HEK293 (cell line): ENCODE measurements around the gene FTO.

Experiments used
- CTCF ChIA-PET: fragments of 350-600 bp; formaldehyde crosslinking; extraction: SDS; loops from one replicate; lab custom pipeline; 2021; ENCODE audit warnings: antibody characterized with exemption; lab: Yijun Ruan, JAX
- POLR2A ChIA-PET: fragments of 300-600 bp; formaldehyde crosslinking; extraction: SDS; loops from one replicate; lab custom pipeline; 2020; ENCODE audit warnings: antibody characterized with exemption, inconsistent platforms; lab: Yijun Ruan, JAX
- H3K27ac ChIP-seq: fragments of 200-500 bp; sonication (Bioruptor generic); 2 replicates; pipeline ENCODE4 v1.5.1; 2014; ENCODE audit warnings: low read depth, low read length, control low read depth, inconsistent platforms; ENCODE audit errors: extremely low read depth
- H3K36me3 ChIP-seq, 2 experiments: fragments of 200-500 bp in 1 of 2; sonication (Bioruptor generic) in 1 of 2; 1 replicate in 1 of 2; 2 replicates in 1 of 2; pipeline ENCODE4 v1.5.1; 2014 to 2017; ENCODE audit warnings: inconsistent platforms in 2 of 2, low read length in 2 of 2; ENCODE audit not compliant: control insufficient read depth in 2 of 2, insufficient read depth in 1 of 2
- H3K4me1 ChIP-seq: fragments of 200-500 bp; sonication (Bioruptor generic); 2 replicates; pipeline ENCODE4 v1.5.1; 2014; ENCODE audit warnings: mild to moderate bottlenecking, low read length, inconsistent platforms; ENCODE audit not compliant: control insufficient read depth, insufficient read depth
- H3K4me3 ChIP-seq: 2 replicates; pipeline ENCODE4 v1.5.1; 2011; ENCODE audit warnings: low read depth, mild to moderate bottlenecking, control low read depth, low read length, moderate library complexity
- H3K9me3 ChIP-seq: fragments of 200-500 bp; sonication (Bioruptor generic); 2 replicates; pipeline ENCODE4 v1.5.1; 2014; ENCODE audit warnings: low read depth, low read length, inconsistent platforms; ENCODE audit not compliant: control insufficient read depth, insufficient read depth
- GLI2 ChIP-seq: fragments of 450-650 bp; formaldehyde crosslinking; IDR thresholded peaks from 2 replicates; pipeline ENCODE4; 2017; ENCODE audit warnings: missing biosample characterization, missing genetic modification characterization, low read depth, borderline replicate concordance
- GLIS2 ChIP-seq: fragments of 450-650 bp; formaldehyde crosslinking; IDR thresholded peaks from 2 replicates; pipeline ENCODE4 v1.5.1; 2016; ENCODE audit warnings: missing biosample characterization, missing genetic modification characterization
- IKZF3 ChIP-seq: fragments of 450-650 bp; IDR thresholded peaks from 2 replicates; pipeline ENCODE4 v1.5.0; 2018; ENCODE audit warnings: missing biosample characterization, mild to moderate bottlenecking, missing genetic modification characterization, moderate library complexity
- KLF16 ChIP-seq: fragments of 450-650 bp; formaldehyde crosslinking; IDR thresholded peaks from 2 replicates; pipeline ENCODE4 v1.5.1; 2017; ENCODE audit warnings: missing biosample characterization, missing genetic modification characterization
- KLF17 ChIP-seq: fragments of 450-650 bp; formaldehyde crosslinking; IDR thresholded peaks from 2 replicates; pipeline ENCODE4 v1.5.1; 2016; ENCODE audit warnings: missing biosample characterization, missing genetic modification characterization
- KLF7 ChIP-seq: fragments of 450-650 bp; formaldehyde crosslinking; IDR thresholded peaks from 2 replicates; pipeline ENCODE4 v1.5.1; 2016; ENCODE audit warnings: missing biosample characterization, missing genetic modification characterization, borderline replicate concordance
- SCRT2 ChIP-seq: fragments of 450-650 bp; formaldehyde crosslinking; IDR thresholded peaks from 2 replicates; pipeline ENCODE4 v1.5.1; 2016; ENCODE audit warnings: missing biosample characterization, missing genetic modification characterization
- SP2 ChIP-seq: fragments of 450-650 bp; formaldehyde crosslinking; IDR thresholded peaks from 2 replicates; pipeline ENCODE4 v1.5.1; 2016; ENCODE audit warnings: missing biosample characterization, missing genetic modification characterization
- YY1 ChIP-seq: fragments of 450-650 bp; formaldehyde crosslinking; IDR thresholded peaks from 2 replicates; pipeline ENCODE4 v1.5.1; 2018; ENCODE audit warnings: missing biosample characterization, missing genetic modification characterization
- ZNF146 ChIP-seq: fragments of 450-650 bp; formaldehyde crosslinking; IDR thresholded peaks from 2 replicates; pipeline ENCODE4 v1.5.1; 2016; ENCODE audit warnings: missing biosample characterization, missing genetic modification characterization
- ZNF155 ChIP-seq: fragments of 450-650 bp; formaldehyde crosslinking; IDR thresholded peaks from 2 replicates; pipeline ENCODE4 v1.5.1; 2016; ENCODE audit warnings: missing biosample characterization, missing genetic modification characterization
- ZNF175 ChIP-seq: fragments of 450-650 bp; formaldehyde crosslinking; IDR thresholded peaks from 2 replicates; pipeline ENCODE4 v1.5.1; 2016; ENCODE audit warnings: missing biosample characterization, missing genetic modification characterization
- ZNF223 ChIP-seq: fragments of 450-650 bp; formaldehyde crosslinking; IDR thresholded peaks from 2 replicates; pipeline ENCODE4 v1.5.1; 2016; ENCODE audit warnings: missing biosample characterization, missing genetic modification characterization
- ZNF280D ChIP-seq: fragments of 450-650 bp; formaldehyde crosslinking; IDR thresholded peaks from 2 replicates; pipeline ENCODE4 v1.5.1; 2016; ENCODE audit warnings: missing biosample characterization, missing genetic modification characterization
- ZNF335 ChIP-seq: fragments of 450-650 bp; formaldehyde crosslinking; conservative IDR thresholded peaks from 2 replicates; pipeline ENCODE4 v1.5.1; 2016; ENCODE audit warnings: missing biosample characterization, missing genetic modification characterization
- ZNF354C ChIP-seq: fragments of 450-650 bp; formaldehyde crosslinking; IDR thresholded peaks from 2 replicates; pipeline ENCODE4 v1.5.1; 2016; ENCODE audit warnings: missing biosample characterization, missing genetic modification characterization, low read depth, borderline replicate concordance
- ZNF501 ChIP-seq: fragments of 450-650 bp; formaldehyde crosslinking; IDR thresholded peaks from 2 replicates; pipeline ENCODE4 v1.5.1; 2016; ENCODE audit warnings: missing biosample characterization, missing genetic modification characterization
- ZNF521 ChIP-seq: fragments of 450-650 bp; formaldehyde crosslinking; IDR thresholded peaks from 2 replicates; pipeline ENCODE4 v1.5.1; 2017; ENCODE audit warnings: missing biosample characterization, mild to moderate bottlenecking, missing genetic modification characterization
- ZNF596 ChIP-seq: fragments of 450-650 bp; IDR thresholded peaks from 2 replicates; pipeline ENCODE4 v1.5.0; 2018; ENCODE audit warnings: missing biosample characterization, mild to moderate bottlenecking, missing genetic modification characterization, moderate library complexity
- ZNF600 ChIP-seq: fragments of 450-650 bp; formaldehyde crosslinking; IDR thresholded peaks from 2 replicates; pipeline ENCODE4 v1.5.1; 2016; ENCODE audit warnings: missing biosample characterization, missing genetic modification characterization
- ZNF664 ChIP-seq: fragments of 450-650 bp; formaldehyde crosslinking; IDR thresholded peaks from 2 replicates; pipeline ENCODE4 v1.5.1; 2016; ENCODE audit warnings: missing biosample characterization, missing genetic modification characterization
- ZNF670 ChIP-seq: fragments of 450-650 bp; formaldehyde crosslinking; IDR thresholded peaks from 2 replicates; pipeline ENCODE4 v1.5.1; 2016; ENCODE audit warnings: missing biosample characterization, missing genetic modification characterization, low read depth
- ZNF707 ChIP-seq: fragments of 450-650 bp; formaldehyde crosslinking; IDR thresholded peaks from 2 replicates; pipeline ENCODE4 v1.5.1; 2016; ENCODE audit warnings: missing biosample characterization, missing genetic modification characterization
- TF ChIP-seq, protein P1 (sequence below): sonication (generic); formaldehyde crosslinking; IDR thresholded peaks from 2 replicates; pipeline ENCODE4 v1.8.1; 2022; ENCODE audit warnings: mild to moderate bottlenecking, moderate library complexity, missing genetic modification reagents

Gene FTO

GRCh38 chr16:53901408-53901807, 197.5 kb downstream of the FTO start (continued):
- no peak for TF ChIP-seq ZNF600 (tag by site-specific recombination)
- TF ChIP-seq KLF7 (tag by site-specific recombination): no peak
- TF ChIP-seq KLF17 (tag by site-specific recombination): no peak
- TF ChIP-seq SCRT2 (tag by site-specific recombination): no peak
- no peak for TF ChIP-seq ZNF670 (tag by site-specific recombination)
- no peak for TF ChIP-seq ZNF175 (tag by site-specific recombination)
- TF ChIP-seq KLF16 (tag by site-specific recombination): no peak
- TF ChIP-seq ZNF501 (tag by site-specific recombination): no peak
- TF ChIP-seq ZNF707 (tag by site-specific recombination): no peak
- no peak for TF ChIP-seq ZNF280D (tag by site-specific recombination)

- CTCF ChIA-PET: no interaction called here
- Histone ChIP-seq H3K36me3 (no peaks in the 10 kb centered on the region), H3K4me1 (0 out of 2 replicates have a peak, but pooled peaks cover 2% of the 10 kb centered on the region), H3K4me3 (no peak overlapping the region), H3K27ac (no peak overlapping the region)
- POLR2A ChIA-PET: no interaction called here
- TF ChIP-seq ZNF155: no peak
- no peak for TF ChIP-seq ZNF664 (tag by site-specific recombination)
- no peak for TF ChIP-seq GLIS2 (tag by site-specific recombination)
- TF ChIP-seq ZNF175 (tag by site-specific recombination): no peak
- no peak for TF ChIP-seq ZNF596 (tag by site-specific recombination)
- no peak for TF ChIP-seq GLI2 (tag by site-specific recombination)
- TF ChIP-seq ZNF223 (tag by site-specific recombination): no peak
- TF ChIP-seq ZNF335 (tag by site-specific recombination): no peak
- TF ChIP-seq ZNF354C (tag by site-specific recombination): no peak
- no peak for TF ChIP-seq SP2 (tag by site-specific recombination)
- no peak for TF ChIP-seq YY1 (tag by site-specific recombination)
- TF ChIP-seq ZNF146: no peak
- no peak for TF ChIP-seq IKZF3 (tag by site-specific recombination)
- no peak for TF ChIP-seq ZNF521 (tag by site-specific recombination)
- no peak for TF ChIP-seq KLF17 (tag by site-specific recombination)
- TF ChIP-seq, protein P1, sequence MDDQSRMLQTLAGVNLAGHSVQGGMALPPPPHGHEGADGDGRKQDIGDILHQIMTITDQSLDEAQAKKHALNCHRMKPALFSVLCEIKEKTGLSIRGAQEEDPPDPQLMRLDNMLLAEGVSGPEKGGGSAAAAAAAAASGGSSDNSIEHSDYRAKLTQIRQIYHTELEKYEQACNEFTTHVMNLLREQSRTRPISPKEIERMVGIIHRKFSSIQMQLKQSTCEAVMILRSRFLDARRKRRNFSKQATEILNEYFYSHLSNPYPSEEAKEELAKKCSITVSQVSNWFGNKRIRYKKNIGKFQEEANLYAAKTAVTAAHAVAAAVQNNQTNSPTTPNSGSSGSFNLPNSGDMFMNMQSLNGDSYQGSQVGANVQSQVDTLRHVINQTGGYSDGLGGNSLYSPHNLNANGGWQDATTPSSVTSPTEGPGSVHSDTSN: no peak
- TF ChIP-seq, all 188 proteins: peak for 0
- H3K9me3 ChIP-seq: no peaks in the 10 kb centered on the region
These were observed 200.6 kb downstream of the FTO start for GRCh38 chr16:53904533-53904932.
